GM18507 (cell line): Measurements from ENCODE around the gene LSS.

ENCODE experiments used
- DNase-seq: peaks from one replicate; pipeline ENCODE4 v3.0.0; 2011; ENCODE audit warnings: low read depth; ENCODE audit not compliant: insufficient read length; ENCODE audit errors: extremely low spot score
- FAIRE-seq: peaks from 2 replicates; lab custom pipeline; 2011; peaks lifted over from hg19 to GRCh38; lab: Jason Lieb, UNC

LSS gene

GRCh38 chr21:46228345-46229051 is at the start of gene LSS:
Gene LSS (minus strand): TSS chr21:46228774. CDS start chr21:46228745, 29 bp downstream.
- peak; percentile 86 for FAIRE-seq

DNA sequence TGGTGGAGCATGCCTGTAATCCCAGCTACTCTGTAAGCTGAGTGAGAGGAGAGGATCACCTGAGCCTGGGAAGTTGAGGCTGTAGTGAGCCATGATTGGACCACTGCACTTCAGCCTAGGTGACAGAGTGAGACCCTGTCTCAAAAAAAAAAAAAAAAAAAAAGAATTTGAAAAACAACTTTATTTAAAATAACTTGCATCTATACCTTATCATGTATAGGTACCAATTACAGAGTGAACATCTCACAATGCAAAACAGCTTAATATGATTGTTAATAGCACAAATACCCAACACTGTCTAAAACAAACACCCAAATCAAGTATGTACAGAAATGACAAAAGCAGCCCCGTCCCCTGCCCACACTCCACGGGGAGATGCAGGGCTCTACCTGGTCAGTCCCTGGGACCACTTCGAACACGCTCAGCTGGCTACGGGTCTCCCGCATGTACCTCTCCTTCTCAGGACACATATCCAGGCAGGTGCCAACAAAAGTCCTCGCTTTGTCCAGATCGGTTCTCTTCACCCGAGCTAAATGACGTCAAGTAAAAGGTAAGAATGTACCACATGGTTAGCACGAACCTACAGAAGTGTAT is 46.3 kb upstream of the LSS start:
- no peak for FAIRE-seq
- no peak for DNase-seq

More at GRCh38 chr21:46228345-46229051, at the start of gene LSS:
- DNase-seq, result peak; percentile 95

GRCh38 chr21:46273341-46273740 is 44.8 kb upstream of the LSS start:
- no peak for FAIRE-seq
- DNase-seq, result no peak

DNA sequence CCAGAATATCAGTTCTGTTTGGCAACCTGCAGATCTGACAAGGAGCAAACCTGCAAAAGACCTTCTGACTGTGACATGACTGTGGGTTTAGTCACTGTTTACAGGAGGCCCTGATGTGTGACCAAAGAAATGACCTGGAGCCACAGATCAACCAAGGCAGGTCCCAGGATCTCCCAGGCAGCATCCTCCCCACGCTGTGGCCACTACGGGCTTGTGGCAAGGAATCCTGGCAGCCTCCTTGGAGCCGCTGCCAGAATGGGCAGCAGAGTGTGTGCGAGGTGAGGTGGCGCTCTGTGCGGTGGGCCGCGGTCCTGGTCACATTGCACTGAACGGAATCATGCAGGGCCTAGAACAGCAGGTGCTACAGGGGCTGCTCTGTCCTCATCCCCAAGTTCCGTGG is 40.9 kb upstream of the LSS start:
- FAIRE-seq, result no peak
- DNase-seq, result no peak

DNA sequence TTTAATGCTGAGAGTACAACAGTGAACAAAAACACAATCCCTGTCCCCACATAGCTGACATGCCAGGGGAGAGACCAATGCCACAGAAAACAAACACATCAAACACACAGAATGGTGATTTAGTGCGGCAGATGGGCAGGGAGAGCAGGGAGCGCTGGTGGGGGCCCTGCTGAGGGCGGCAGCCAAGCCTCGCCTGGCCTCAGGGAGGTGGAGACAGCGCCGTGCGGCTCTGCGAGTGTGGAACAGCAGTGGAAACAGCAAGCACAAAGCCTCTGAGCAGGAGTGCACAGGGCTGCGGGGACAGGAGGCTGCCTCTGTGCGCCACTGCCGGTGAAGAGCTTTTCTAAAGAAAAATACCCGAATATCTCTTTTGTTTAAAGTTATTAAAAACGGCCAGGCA is 39.8 kb upstream of the LSS start:
- FAIRE-seq, result no peak

GRCh38 chr21:46266946-46267345 is 38.4 kb upstream of the LSS start:
- FAIRE-seq, result no peak
- DNase-seq, result no peak

More for the DNA sequence above, 39.8 kb upstream of the LSS start:
- DNase-seq, result no peak

DNA sequence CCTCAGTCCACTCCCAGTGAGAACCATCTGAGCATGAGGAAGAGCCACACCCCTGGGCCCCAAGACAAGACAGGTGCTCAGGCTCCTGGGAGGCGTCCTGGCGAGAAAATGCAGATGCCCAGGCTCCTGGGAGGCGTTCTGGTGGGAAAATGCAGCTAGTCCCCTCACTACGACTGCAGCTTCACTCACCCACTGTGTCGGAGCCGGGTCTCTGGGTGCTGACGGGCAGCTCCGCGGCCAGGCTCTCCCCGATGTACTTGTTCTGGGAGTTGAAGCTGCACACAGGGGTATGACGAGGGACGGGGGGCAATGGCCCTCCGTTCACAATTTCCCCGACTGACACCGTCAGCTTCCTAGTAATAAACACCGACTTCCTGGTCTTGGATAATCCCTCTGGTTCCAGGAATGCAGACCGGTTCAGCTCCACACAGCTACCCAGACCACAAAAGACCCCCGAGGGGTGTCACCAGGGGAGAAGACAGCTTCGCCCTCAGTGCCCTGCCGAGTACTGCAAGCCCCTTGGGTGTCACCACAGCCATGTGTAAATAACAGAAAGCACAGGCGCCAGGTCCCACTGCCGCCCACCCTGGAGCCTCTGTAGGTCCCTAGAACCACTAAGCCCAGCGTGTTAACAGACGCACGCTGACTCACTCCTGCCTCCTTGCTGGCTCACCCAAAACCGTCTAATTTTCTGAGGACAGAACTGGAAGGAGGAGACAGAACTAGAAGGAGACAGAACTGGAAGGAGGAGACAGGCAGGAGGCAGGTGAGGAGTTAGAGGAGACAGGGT is 37.4 kb upstream of the LSS start:
- no peak for FAIRE-seq

DNA sequence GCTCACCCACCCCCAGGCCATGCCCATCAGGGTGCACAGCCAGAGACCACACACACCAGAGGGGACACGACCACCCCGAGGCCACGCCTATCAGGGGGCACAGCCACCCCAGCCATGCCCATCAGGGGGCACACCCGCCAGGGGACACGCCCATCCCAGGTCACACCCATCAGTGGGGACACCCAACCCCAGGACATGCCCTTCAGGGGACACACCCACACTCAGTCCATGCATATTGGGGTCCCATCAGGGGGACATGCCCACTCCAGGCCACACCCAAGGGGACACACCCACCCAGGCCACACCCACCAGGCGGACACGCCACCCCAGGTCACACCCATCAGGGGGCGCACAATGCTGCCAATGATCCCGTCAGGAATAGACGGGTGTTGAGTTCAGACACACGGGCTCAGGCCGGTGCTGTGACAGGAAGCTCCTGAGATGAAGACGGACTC is 36.1 kb upstream of the LSS start:
- no peak for FAIRE-seq
- DNase-seq, result no peak

More for the DNA sequence above, 37.4 kb upstream of the LSS start:
- no peak for DNase-seq

GRCh38 chr21:46264046-46264689 is 35.6 kb upstream of the LSS start:
- DNase-seq, result no peak
- no peak for FAIRE-seq

DNA sequence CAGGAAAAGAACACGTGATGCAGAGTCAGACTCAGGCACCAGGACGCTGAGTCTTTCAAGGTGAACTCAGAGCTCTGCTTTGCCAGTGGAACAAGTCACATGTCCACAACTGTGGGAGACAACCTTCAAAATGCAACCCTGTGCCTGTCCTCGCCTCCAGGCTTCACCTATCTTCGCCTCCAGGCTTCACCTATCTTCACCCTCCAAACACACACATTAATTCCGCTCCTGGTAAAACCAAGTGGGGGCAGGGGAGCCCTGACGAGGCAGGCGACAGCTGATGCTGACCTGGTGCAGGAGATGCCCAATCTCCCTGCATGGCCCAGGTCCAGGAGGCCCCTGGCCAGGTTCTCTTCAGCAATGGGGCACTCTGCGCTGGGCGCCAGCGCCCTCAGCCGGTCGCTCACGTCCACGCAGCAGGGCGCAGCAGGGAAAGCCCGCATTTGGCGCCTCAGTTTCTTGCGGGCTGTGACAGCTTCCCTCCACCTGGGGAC is 28.0 kb upstream of the LSS start:
- FAIRE-seq, result no peak

GRCh38 chr21:46255758-46256337 is 27.3 kb upstream of the LSS start:
- no peak for DNase-seq
- no peak for FAIRE-seq

More for the DNA sequence above, 28.0 kb upstream of the LSS start:
- no peak for DNase-seq

GRCh38 chr21:46255166-46255565 is 26.6 kb upstream of the LSS start:
- no peak for FAIRE-seq
- no peak for DNase-seq

DNA sequence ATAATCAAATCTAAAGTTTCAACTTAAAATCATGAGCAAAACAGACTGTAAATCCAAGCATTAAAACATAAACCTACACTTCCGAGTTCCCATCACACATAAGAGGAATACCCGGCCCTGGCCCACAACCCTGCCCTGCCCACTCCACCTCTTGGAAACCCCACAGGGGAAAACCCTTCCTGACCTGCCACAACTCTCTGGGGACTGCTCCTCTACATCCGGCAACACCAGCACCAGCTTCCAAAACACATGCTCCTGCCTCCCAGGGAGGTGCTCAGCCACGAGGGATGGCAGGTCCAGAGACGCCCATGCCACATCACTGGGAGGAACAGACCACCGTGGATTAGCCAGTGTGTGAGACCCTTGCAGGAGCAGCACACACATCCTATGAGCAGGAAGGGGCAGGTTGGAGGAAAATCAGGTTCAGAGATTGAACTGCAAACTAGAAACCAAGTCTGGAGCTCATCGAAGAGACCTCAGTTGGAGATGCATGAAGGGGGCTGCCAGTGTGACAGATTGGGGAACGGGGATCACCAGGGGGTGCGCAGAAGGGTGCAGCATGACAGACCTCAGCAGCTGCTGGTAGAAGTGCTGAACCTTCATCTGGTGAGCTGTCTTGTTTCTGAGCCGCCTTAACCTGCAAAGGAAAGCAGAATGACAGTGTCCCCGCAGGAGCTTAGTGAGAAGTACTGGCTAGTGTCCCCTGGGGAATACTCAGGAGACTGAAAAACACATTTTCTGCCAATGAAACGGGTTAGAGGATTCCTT is 25.8 kb upstream of the LSS start:
- DNase-seq, result peak; percentile 44
- FAIRE-seq, result peak; percentile 61

DNA sequence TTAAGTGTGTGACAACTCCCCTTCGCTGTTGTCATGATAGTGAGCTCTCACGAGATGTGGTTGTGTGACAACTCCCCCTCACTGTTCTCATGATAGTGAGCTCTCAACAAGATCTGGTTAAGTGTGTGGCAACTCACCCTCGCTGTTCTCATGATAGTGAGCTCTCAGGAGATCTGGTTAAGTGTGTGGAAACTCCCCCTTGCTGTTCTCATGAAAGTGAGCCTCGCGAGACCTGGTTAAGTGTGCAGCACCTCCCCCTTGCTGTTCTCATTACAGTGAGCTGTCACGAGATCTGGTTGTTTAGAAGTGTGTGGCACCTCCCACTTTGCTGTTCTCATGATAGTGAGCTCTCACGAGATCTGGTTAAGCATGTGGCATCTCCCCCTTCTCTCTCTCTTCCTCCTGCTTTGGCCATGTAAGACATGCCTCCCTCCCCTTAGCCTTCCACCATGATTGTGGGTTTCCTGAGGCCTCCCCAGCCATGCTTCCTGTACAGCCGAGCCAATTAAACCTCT is 25.1 kb upstream of the LSS start:
- FAIRE-seq, result peak; percentile 84
- no peak for DNase-seq

GRCh38 chr21:46252840-46253239 is 24.3 kb upstream of the LSS start:
- DNase-seq (no peak), FAIRE-seq (no peak)

- no peak for DNase-seq
- no peak for FAIRE-seq
These were observed 21.7 kb upstream of the LSS start for GRCh38 chr21:46250146-46250725.

DNA sequence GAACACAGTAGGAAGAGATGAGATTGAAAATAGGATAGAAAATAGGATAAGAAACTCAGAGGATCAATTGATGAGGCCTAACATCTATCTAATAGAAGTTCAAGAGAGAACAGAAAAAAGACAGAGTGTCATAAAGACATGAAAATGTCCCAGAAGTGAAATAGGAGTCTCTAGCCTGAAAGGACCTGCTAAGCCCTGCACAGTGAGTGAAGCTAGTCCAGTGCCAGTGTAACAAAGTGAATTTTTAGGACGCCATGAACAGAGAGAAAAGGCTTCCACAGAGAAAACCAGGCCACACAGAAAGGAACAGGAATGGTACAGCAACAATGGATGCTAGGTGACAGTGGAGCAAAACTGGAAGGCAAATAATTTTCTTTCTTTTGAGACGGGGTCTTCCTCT is 20.3 kb upstream of the LSS start:
- DNase-seq (no peak), FAIRE-seq (no peak)

- no peak for FAIRE-seq
These were observed 19.8 kb upstream of the LSS start for GRCh38 chr21:46248422-46248782.

More at GRCh38 chr21:46248422-46248782, 19.8 kb upstream of the LSS start:
- DNase-seq, result no peak
